NCI-H226 (cell line): ENCODE measurements around the gene SYNJ2.
A peak's percentile ranks its signal among the peaks of the same experiment; 100 is the strongest.

Experiments used
- DNase-seq: peaks from one replicate; pipeline ENCODE4 v3.0.0-alpha.2; 2015

The SYNJ2 gene

DNA sequence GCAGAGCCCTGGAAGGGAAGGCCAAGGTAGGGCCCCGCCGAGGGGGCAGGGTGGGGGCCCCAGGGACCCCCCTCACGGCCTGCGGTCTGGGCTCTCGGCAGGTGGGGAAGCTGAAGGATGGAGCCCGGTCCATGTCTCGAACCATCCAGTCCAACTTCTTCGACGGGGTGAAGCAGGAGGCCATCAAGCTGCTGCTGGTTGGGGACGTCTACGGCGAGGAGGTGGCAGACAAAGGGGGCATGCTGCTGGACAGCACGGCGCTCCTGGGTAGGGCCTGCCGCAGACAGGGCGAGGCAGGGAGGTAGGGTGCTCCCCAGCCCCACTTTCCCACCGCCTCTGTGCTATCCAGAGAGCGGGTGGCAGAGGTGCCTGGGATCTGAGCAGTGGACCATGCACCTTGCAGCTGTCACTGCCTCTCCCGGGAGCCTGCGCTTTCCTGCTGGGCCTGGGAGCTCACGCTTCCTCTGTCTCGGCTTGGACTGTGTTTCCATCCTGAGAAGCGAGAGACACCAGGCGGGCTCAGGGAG is 83.1 kb downstream of the SYNJ2 start:
- no peak for DNase-seq

- no peak for DNase-seq
Observed at GRCh38 chr6:158066136-158066781, 84.6 kb downstream of the SYNJ2 start.

DNA sequence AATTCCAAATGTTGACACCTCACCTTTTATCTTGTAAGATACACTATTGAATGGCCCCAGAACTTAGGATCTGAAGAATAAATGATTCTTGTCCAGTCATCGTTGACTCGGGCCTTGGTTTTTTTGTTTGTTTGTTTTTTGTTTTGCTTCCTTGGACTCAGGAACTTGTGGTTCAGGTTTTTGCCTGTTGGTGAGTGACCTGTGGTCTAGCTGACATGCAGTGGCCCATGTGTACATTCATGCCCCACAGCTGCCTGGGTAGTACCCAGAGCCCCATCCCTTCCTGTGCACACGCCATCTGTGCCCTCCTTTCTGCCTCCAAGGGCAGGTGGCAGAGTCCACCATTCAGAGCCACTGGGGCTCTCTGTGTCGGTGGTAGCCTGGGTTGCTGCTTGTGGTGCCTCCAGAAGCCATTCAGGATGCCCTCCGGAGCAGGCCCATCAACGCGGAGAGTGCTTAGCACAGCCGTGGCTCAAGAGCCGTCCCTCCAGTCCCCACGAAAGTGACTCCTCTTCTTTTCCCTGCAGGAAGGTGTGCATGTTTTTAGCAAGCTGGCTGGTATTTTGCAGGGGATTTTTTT is 85.9 kb downstream of the SYNJ2 start:
- DNase-seq, result no peak

DNA sequence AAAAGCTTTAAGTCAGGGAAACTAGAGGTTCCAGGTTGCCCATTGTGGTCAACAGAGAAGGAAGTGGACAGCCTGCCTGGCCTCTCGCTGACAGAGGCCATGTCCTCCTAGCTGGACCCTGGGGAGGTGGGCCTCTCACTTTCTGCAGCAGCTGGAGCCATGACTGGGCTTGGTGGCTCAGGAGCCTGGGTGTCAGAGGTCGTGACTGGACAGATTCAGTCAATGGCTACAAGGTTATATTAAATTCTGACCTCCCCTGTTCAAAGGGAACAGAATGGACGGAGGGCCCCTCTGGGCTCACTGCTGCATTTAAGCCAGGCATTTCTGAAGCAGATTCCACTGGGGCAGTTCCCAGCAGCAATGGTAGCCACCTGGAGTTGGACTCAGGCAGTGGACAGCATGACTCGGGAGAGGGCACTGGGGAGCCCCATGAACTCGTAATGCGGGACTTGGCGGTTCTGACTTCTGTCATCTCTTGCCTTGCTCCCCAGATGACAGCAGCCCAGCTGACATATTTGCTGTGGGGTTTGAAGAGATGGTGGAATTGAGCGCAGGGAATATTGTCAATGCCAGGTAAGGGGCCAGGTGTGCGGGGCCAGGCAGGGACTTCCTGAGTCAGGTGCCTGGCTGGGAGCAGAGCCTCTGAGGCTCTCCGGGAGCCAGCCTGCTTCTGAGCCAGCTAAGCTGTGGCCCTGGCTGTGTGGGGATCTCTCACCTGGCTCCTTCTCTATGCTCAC is 86.7 kb downstream of the SYNJ2 start:
- no peak for DNase-seq

DNA sequence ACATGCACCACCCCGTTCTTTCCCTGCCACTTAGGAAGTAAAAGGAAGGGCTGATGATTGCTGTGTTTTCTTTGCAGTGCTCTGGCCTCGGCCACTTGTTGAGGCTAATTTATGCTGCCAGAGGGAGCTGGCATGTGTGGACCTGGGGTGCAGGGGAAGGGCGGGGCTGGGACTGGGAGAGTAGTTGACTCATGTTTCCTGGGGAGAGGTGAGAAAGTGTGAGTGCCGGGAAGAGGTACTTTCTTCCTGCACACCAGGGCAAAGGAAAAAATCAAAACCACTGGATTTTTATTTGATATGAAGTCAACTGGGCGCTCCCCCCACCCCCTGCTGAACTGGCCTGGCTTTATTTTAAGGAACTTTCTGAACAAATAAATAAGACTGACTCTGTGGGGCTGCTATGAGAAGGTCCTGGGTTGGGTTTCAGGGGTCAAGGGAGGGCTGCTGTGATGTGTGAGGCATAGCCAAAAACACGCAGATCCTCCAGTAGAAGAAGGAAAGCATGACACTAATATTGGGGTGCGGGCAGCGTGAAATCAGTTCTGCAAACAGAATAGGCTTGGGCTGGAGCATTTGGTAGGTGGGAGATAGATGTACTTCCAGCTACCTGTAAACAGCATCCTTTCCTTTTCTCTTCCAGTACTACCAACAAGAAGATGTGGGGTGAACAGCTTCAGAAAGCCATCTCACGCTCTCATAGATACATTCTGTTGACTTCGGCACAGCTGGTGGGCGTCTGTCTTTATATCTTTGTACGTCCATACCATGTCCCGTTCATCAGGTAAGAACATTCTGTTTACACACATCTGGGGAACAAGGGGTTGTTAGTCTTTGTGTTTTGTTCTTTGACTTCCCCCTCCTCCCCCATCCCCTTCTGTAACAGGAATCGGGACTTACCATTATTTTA is 87.5 kb downstream of the SYNJ2 start:
- DNase-seq, result peak; percentile 83

DNA sequence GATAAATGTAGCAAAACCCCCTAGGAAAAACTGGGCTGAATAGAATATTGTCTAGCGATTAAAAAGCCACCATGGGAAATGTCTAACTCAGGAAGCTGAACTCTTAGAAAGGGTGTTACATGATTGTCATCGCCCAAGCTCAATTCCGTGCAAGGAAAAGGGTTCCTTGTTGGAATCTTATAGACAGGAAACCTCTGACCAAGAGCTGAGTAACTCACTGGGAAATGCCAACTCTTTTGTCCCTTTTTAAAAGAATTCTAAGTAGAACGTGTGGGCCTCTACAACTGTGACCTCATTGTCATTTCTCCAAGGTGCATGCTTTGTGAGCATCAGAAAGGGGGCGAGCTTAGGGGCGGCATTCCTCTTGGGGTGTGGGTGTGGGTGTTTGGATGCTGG is 88.1 kb downstream of the SYNJ2 start:
- no peak for DNase-seq

DNA sequence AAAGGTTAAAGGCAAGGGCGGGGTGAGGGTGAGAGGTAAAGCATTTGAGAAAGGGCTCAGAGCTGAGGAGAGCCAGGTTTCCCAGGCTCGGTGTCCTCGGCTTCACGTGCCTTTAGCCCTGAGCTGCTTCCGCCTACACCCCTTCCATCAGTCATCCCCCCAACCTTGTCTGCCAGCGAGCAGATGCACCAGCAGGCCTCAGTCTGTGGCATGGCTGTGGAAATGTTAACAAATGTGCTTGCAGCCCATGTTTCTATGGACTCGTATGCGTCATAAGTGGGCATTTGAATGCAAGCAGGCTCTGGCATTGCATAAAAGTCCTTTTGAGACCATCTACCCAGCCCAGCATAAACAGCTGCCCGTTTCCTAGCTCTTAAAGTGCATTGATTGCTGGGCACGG is 88.8 kb downstream of the SYNJ2 start:
- no peak for DNase-seq

GRCh38 chr6:158071121-158072082 is 89.7 kb downstream of the SYNJ2 start:
- DNase-seq, result no peak

- peak; percentile 14 for DNase-seq
Observed at GRCh38 chr6:158072083-158072721, 90.5 kb downstream of the SYNJ2 start.

- no peak for DNase-seq
Observed at GRCh38 chr6:158073776-158074175, 92.1 kb downstream of the SYNJ2 start.

DNA sequence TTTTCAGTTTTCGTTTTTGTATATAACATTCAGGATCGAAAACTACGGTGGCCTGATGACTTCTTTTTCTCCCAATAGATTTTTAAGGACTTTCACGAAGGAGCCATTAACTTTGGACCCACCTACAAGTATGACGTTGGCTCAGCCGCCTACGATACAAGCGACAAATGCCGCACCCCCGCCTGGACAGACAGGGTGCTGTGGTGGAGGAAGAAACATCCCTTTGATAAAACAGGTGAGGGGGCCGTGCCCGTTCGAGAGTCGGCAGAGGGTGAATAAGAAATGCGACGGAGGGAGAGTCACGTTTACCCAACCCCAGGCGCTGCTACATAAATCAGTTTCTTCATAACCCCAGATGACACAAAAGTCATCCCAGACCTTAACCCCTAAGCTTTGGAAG is 94.9 kb downstream of the SYNJ2 start:
- DNase-seq, result no peak

- no peak for DNase-seq
Observed at GRCh38 chr6:158077676-158078075, 96.0 kb downstream of the SYNJ2 start.

DNA sequence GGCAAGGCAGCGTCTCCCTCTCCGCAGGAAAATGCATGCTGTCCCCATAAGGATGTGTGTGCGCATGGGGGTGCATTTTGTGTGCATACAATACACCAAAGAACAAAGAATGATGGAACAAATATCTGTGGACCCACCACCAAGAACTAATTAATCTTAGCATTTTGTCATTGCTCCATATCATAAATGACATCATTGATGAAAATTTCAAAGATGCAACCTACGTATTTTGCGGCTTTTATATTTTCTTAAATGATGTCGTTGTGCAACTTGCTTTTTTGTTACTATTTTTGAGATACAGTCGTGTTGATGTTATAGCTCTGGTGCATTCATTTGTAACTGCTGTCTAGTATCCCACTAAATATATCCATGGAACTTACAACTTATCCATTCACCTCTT is 96.7 kb downstream of the SYNJ2 start:
- no peak for DNase-seq

- DNase-seq, result no peak
Observed at GRCh38 chr6:158080849-158081656, 99.4 kb downstream of the SYNJ2 start.

- no peak for DNase-seq
Observed at GRCh38 chr6:158081657-158081935, 99.9 kb downstream of the SYNJ2 start.

GRCh38 chr6:158083455-158084325 is 102.0 kb downstream of the SYNJ2 start:
- DNase-seq, result no peak

GRCh38 chr6:158085261-158086053 is 103.8 kb downstream of the SYNJ2 start:
- no peak for DNase-seq

DNA sequence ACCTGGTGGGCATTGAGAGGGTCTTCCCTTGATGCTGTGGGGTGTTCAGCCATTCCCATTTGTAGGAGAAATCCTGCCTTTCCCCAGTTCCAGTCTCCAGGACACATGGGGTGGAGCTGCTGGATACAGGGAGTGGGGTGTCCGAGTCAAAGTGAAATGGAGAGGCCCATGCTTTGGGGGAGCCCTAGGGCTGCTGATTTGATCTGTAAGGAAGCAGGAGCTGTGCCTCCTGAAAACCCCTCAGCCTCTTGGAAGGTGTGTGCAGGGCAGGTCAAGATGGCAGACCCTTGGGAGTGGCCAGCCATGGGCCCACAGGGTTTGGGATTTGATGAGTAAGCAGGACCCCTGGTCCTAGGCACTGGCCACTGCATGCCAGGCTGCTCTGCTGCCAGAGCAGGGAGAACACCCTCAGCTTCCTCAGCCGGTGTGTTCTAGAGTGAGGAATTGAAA is 104.4 kb downstream of the SYNJ2 start:
- no peak for DNase-seq
